SK-N-SH treated with all-trans-retinoic acid at 6 μM for 48 hours (cell line): ENCODE data around the gene TEKTIP1.

Source experiments
- ARNTL ChIP-seq: fragments of 450-650 bp; formaldehyde crosslinking; IDR thresholded peaks from 2 replicates; pipeline ENCODE4 v1.5.0; 2020; ENCODE audit warnings: low read depth, mild to moderate bottlenecking, moderate library complexity, borderline replicate concordance
- BACH2 ChIP-seq: fragments of 250-450 bp; sonication (Bioruptor Pico); IDR thresholded peaks from 2 replicates; pipeline ENCODE4 v1.9.0; 2021; ENCODE audit warnings: mild to moderate bottlenecking, borderline replicate concordance
- CSDC2 ChIP-seq: fragments of 250-450 bp; sonication (Bioruptor Pico); IDR thresholded peaks from 2 replicates; pipeline ENCODE4 v1.5.0; 2020; ENCODE audit warnings: mild to moderate bottlenecking, moderate library complexity
- GLIS3 ChIP-seq: fragments of 250-450 bp; sonication (Bioruptor Pico); IDR thresholded peaks from 2 replicates; pipeline ENCODE4 v1.5.0; 2020; ENCODE audit warnings: mild to moderate bottlenecking, moderate library complexity
- PATZ1 ChIP-seq: fragments of 250-450 bp; sonication (Bioruptor Pico); IDR thresholded peaks from 2 replicates; pipeline ENCODE4 v1.8.0; 2020; ENCODE audit warnings: mild to moderate bottlenecking, moderate library complexity, borderline replicate concordance
- PPARA ChIP-seq: fragments of 250-450 bp; sonication (Bioruptor Pico); IDR thresholded peaks from 2 replicates; pipeline ENCODE4 v1.5.0; 2020; ENCODE audit warnings: mild to moderate bottlenecking, borderline replicate concordance
- RARB ChIP-seq: fragments of 250-450 bp; sonication (Bioruptor Pico); IDR thresholded peaks from 2 replicates; pipeline ENCODE4 v1.8.0; 2021; ENCODE audit warnings: mild to moderate bottlenecking, moderate library complexity
- TOX ChIP-seq: fragments of 250-450 bp; sonication (Bioruptor Pico); IDR thresholded peaks from 2 replicates; pipeline ENCODE4 v1.8.0; 2021; ENCODE audit warnings: mild to moderate bottlenecking, moderate library complexity, borderline replicate concordance
- ZC3H10 ChIP-seq: fragments of 250-450 bp; sonication (Bioruptor Pico); IDR thresholded peaks from 2 replicates; pipeline ENCODE4 v1.5.1; 2021; ENCODE audit warnings: mild to moderate bottlenecking, moderate library complexity
- ZFP3 ChIP-seq: fragments of 250-450 bp; sonication (Bioruptor Pico); IDR thresholded peaks from 2 replicates; pipeline ENCODE4 v1.5.0; 2020; ENCODE audit warnings: mild to moderate bottlenecking, moderate library complexity
- ZFP30 ChIP-seq: fragments of 450-650 bp; formaldehyde crosslinking; IDR thresholded peaks from 2 replicates; pipeline ENCODE4 v1.5.0; 2022; ENCODE audit warnings: mild to moderate bottlenecking, moderate library complexity
- ZNF565 ChIP-seq: fragments of 450-650 bp; formaldehyde crosslinking; conservative IDR thresholded peaks from 2 replicates; pipeline ENCODE4 v1.5.0; 2020; ENCODE audit warnings: low read depth, mild to moderate bottlenecking, moderate library complexity
- ZNF8 ChIP-seq: fragments of 450-650 bp; formaldehyde crosslinking; IDR thresholded peaks from 2 replicates; pipeline ENCODE4 v1.5.0; 2020; ENCODE audit warnings: mild to moderate bottlenecking, moderate library complexity

GRCh38 chr19:3543150-3544057, 4.4 kb downstream of the TEKTIP1 start:
- TF ChIP-seq ZFP3 (CRISPR knock-in tag), result no peak
- TF ChIP-seq PATZ1 (CRISPR knock-in tag), result no peak
- TF ChIP-seq ARNTL (CRISPR knock-in tag), result no peak
- no peak for TF ChIP-seq ZFP30 (CRISPR knock-in tag)
- TF ChIP-seq BACH2 (CRISPR knock-in tag), result no peak
- no peak for TF ChIP-seq RARB
- TF ChIP-seq ZC3H10, result no peak
- no peak for TF ChIP-seq TOX (CRISPR knock-in tag)
- no peak for TF ChIP-seq GLIS3 (CRISPR knock-in tag)
- TF ChIP-seq ZNF565 (CRISPR knock-in tag), result no peak
- TF ChIP-seq CSDC2 (CRISPR knock-in tag), result no peak
- TF ChIP-seq ZNF8 (CRISPR knock-in tag), result no peak
- TF ChIP-seq PPARA (CRISPR knock-in tag), result no peak
